ENCODE measurements around the gene IL9R.

GRCh38 chrX:155995321-155995875 is 2.1 kb upstream of the IL9R start:
- TF ChIP-seq GATA3 (IDR thresholded peaks at IDR 0.05; ENCODE audit: low read depth, low read length) (no peak), GATA2 (IDR thresholded peaks at IDR 0.05; ENCODE audit: low read depth, low read length) (no peak)
